GM21825 (cell line): Measurements from ENCODE around the gene CDH24.

Source experiments
- ATAC-seq: cut with Tn5 transposase; IDR thresholded peaks from one replicate; pipeline ENCODE4 v1.9.1; 2021; ENCODE audit warnings: mild to moderate bottlenecking, moderate library complexity; ENCODE audit not compliant: unreplicated experiment

CDH24 gene

GRCh38 chr14:23063601-23064000, 6.3 kb upstream of the CDH24 start:
- no peak for ATAC-seq

- ATAC-seq, result no peak
Measured at GRCh38 chr14:23062002-23062401, 4.7 kb upstream of the CDH24 start.

GRCh38 chr14:23060536-23061260, 3.4 kb upstream of the CDH24 start:
- no peak for ATAC-seq

GRCh38 chr14:23058654-23059504, 1.6 kb upstream of the CDH24 start:
- ATAC-seq, result no peak

- ATAC-seq, result no peak
Measured at GRCh38 chr14:23057757-23058653, 685 bp upstream of the CDH24 start.

- ATAC-seq, result peak; percentile 51
Measured at GRCh38 chr14:23056145-23056955, 970 bp downstream of the CDH24 start.

- no peak for ATAC-seq
Measured at GRCh38 chr14:23055621-23056144, 1.6 kb downstream of the CDH24 start.

GRCh38 chr14:23055147-23055550, 2.2 kb downstream of the CDH24 start:
- ATAC-seq, result no peak

GRCh38 chr14:23054000-23054811, 3.1 kb downstream of the CDH24 start:
- no peak for ATAC-seq

- ATAC-seq, result no peak
Measured at GRCh38 chr14:23053426-23053825, 3.9 kb downstream of the CDH24 start.

GRCh38 chr14:23052671-23053070, 4.6 kb downstream of the CDH24 start:
- no peak for ATAC-seq

GRCh38 chr14:23052182-23052623, 5.1 kb downstream of the CDH24 start:
- ATAC-seq, result no peak

GRCh38 chr14:23051141-23052057, 5.9 kb downstream of the CDH24 start:
- no peak for ATAC-seq

GRCh38 chr14:23049011-23049410, 8.3 kb downstream of the CDH24 start:
- no peak for ATAC-seq

GRCh38 chr14:23047751-23048693, 9.3 kb downstream of the CDH24 start:
- ATAC-seq, result no peak

GRCh38 chr14:23047034-23047634, 10.2 kb downstream of the CDH24 start:
- no peak for ATAC-seq
